LNCaP clone FGC (cell line): ENCODE data around the gene SIRT6.
"Not testable (repeated sequence)": the region's sequence is repeated elsewhere in the genome, so short reads cannot be mapped to it uniquely, and the experiment has no call there.

ENCODE experiments used
- DNase-seq: peaks from one replicate; pipeline ENCODE4 v3.0.0-alpha.2; 2011; ENCODE audit warnings: low read depth
- H3K4me3 ChIP-seq: 2 replicates; pipeline ENCODE4 v1.5.1; 2011; ENCODE audit warnings: mild to moderate bottlenecking, low read depth, low read length, control low read depth
- CTCF ChIP-seq: IDR thresholded peaks from 2 replicates; pipeline ENCODE4 v1.5.1; 2012; ENCODE audit warnings: mild to moderate bottlenecking; ENCODE audit not compliant: control insufficient read depth, insufficient read depth; ENCODE audit errors: extremely low read depth

The SIRT6 gene

DNA sequence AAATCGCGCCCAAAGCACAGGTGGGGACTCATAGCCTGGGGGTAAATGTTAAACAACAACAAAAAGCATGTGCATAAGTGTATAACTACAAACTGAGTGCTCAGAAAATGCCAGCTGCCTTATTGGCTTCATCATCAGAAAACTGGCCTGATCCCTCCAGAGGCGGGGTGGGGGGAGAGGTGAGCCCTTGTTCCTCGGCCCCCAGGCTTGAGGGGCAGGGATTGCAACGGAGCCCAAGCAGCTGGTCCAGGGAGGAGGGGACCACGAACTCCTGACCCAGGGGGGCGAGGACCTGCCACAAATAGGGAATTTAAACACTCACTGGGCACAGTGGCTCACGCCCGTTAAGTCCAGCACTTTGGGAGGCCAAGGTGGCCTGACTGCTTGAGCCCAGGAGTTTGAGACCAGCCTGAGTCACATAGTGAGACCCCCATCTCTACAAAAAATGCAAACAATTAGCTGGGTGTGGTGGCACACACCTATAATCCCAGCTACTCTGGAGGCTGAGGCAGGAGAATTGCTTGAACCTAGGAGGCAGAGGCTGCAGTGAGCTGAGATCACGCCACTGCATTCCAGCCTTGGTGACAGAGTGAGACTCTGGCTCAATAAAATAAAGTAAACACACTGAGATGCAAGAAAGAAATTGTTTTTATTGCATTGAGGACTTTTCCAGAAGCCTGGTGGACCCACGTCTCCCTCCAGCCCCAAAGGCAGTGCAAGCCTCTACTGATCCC lies 8.7 kb downstream of the SIRT6 start:
- no peak for DNase-seq
- TF ChIP-seq CTCF = no peak
- no peak overlapping the region for H3K4me3 ChIP-seq

GRCh38 chr19:4172861-4173473 lies 9.4 kb downstream of the SIRT6 start:
- no peak overlapping the region for H3K4me3 ChIP-seq
- TF ChIP-seq CTCF = no peak
- no peak for DNase-seq

DNA sequence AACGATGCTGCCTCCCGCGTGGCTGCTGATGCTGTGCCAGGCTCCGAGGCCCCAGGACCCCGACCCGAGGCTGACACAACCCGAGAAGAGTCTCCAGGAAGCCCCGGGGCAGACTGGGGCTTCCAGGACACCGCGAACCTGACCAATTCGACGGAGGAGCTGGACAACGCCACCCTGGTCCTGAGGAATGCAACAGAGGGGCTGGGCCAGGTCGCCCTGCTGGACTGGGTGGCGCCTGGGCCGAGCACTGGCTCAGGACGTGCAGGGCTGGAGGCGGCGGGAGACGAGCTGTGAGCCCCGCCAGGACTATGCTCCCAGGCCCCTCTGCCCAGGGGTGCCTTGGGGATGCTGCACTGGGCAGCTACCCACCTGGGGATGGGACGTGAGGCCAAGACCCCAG lies 10.7 kb downstream of the SIRT6 start:
- no peak for DNase-seq
- no peak overlapping the region for H3K4me3 ChIP-seq
- no peak for TF ChIP-seq CTCF

DNA sequence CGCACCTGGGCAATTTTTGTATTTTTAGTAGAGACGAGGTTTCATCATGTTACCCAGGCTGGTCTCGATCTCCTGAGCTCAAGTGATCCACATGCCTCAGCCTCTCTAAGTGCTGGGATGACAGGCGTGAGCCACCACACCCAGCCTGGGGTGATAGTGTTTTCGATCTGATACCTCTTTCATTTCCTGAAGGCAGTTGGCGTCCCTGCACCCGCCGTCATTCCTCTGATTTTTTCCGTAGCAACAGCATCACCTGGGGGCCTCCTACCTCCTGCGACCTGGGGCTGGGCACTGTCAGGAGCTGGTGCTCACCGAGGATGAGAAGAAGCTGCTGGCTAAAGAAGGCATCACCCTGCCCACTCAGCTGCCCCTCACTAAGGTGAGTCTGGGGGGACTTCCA lies 18.1 kb downstream of the SIRT6 start:
- TF ChIP-seq CTCF = no peak
- no peak overlapping the region for H3K4me3 ChIP-seq
- no peak for DNase-seq

DNA sequence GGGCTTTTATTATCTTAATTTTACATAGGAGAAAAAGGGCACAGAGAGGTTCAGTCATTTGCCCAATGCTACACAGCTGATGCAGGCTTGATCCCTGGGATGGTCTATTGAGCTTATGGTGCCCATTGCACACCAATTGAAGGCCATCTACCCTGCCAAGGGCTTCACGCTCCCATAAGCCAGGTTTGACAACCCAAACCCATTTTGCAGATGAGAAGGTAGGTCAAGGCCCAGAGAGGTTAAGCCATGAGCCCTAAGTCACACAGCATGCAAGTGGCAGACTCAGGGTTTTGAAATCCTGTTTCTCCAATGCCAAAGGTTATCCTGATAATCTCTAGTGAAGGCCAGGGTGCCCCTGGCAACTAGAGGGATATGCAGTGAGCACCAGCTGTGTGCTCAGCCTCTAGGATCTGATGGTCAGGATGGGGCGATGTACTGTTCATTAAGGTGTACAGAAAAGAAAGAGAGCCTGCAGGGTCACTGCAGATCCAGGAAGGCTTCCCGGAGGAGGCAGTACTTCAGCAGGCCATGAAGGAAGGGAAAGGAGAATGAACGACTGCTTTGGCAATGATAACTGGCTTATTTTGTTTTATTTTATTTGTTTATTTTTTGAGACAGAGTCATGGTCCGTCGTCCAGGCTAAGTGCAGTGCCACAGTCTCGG lies 20.8 kb downstream of the SIRT6 start:
- no peak overlapping the region for H3K4me3 ChIP-seq
- TF ChIP-seq CTCF = no peak
- no peak for DNase-seq

GRCh38 chr19:4157971-4158370 lies 24.4 kb downstream of the SIRT6 start:
- not testable (repeated sequence) for H3K4me3 ChIP-seq, DNase-seq

GRCh38 chr19:4157164-4157563 lies 25.2 kb downstream of the SIRT6 start:
- DNase-seq = no peak
- TF ChIP-seq CTCF = no peak
- no peak overlapping the region for H3K4me3 ChIP-seq
